C4-2B (cell line): Measurements from ENCODE around the gene CHD1L.

ENCODE experiments used
- ZFX ChIP-seq: fragments of 450-650 bp; IDR thresholded peaks from 2 replicates; pipeline ENCODE4 v1.6.1; 2017
- TF ChIP-seq, protein P1 (sequence below): fragments of 450-650 bp; conservative IDR thresholded peaks from 2 replicates; pipeline ENCODE4 v1.5.1; 2017; ENCODE audit warnings: mild to moderate bottlenecking

DNA sequence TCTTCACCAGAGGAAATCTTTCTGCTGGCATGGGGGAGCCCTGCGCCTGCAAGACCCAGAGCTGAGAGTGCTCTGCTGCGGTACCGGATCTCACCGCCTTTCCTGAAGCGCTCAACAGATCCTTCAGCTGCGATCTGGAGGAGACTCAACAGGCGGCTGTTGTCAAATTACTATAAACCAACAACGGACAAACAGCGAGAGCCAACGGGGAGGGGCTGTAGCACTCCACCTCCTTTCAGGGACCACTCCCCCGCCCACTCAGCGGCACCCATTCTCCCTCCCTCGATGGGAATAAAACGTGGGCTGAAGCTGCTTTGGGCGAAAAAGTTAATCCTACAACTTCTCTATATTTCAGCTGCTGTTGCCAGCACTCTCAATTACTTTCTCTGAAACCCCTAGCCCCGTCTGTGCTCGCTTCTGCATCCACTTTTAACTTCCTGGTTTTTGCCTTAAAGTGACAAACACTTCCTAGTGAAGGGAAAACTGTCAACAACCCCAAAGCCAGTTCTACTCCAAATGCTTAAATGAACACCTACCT lies 17.2 kb upstream of the CHD1L start, which contains the start of gene FMO5:
- TF ChIP-seq, protein P1, sequence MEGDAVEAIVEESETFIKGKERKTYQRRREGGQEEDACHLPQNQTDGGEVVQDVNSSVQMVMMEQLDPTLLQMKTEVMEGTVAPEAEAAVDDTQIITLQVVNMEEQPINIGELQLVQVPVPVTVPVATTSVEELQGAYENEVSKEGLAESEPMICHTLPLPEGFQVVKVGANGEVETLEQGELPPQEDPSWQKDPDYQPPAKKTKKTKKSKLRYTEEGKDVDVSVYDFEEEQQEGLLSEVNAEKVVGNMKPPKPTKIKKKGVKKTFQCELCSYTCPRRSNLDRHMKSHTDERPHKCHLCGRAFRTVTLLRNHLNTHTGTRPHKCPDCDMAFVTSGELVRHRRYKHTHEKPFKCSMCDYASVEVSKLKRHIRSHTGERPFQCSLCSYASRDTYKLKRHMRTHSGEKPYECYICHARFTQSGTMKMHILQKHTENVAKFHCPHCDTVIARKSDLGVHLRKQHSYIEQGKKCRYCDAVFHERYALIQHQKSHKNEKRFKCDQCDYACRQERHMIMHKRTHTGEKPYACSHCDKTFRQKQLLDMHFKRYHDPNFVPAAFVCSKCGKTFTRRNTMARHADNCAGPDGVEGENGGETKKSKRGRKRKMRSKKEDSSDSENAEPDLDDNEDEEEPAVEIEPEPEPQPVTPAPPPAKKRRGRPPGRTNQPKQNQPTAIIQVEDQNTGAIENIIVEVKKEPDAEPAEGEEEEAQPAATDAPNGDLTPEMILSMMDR = no peak
- no peak for TF ChIP-seq ZFX
